GM18517 (cell line): ENCODE measurements around the gene PATJ.
"Not testable (repeated sequence)": the region's sequence is repeated elsewhere in the genome, so short reads cannot be mapped to it uniquely, and the experiment has no call there.

Experiments used
- ATAC-seq: cut with Tn5 transposase; IDR thresholded peaks from one replicate; pipeline ENCODE4 v1.9.1; 2021; ENCODE audit warnings: mild to moderate bottlenecking, moderate library complexity; ENCODE audit not compliant: unreplicated experiment

PATJ gene

DNA sequence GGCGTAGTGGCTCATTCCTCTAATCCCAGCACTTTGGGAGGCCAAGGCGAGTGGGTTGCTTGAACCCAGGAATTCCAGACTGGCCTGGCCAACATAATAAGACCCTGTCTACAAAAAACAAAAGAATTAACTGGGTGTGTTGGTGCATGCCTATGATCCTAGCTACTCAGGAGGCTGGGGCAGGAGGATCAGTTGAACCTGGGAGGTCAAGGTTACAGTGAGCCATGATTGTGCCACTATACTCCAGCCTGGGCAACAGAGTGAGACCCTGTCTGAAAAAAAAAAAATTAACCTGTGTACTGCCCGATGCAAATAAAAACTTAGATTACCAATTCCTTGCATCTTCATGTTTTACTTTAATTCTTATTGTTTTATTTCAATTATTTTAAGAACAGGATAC is 193.2 kb downstream of the PATJ start:
- ATAC-seq = no peak

DNA sequence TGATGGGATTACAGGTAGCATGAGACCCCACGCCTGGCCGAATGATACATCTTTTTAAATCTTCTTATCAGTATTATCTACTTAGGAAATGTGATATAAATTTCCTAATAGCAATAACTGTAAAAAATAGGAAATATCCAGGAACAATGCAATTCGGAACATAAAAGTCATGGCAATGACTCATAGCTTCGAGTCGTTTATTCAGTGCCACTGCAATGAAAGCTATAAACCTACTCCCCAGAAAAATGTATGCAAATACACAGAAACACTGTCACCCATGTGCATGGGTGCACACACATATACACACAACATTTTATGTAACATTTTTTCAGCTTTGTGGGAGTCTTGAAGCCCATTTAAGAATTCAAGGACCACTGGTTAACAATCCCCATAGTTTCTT is 194.6 kb downstream of the PATJ start:
- ATAC-seq = no peak

DNA sequence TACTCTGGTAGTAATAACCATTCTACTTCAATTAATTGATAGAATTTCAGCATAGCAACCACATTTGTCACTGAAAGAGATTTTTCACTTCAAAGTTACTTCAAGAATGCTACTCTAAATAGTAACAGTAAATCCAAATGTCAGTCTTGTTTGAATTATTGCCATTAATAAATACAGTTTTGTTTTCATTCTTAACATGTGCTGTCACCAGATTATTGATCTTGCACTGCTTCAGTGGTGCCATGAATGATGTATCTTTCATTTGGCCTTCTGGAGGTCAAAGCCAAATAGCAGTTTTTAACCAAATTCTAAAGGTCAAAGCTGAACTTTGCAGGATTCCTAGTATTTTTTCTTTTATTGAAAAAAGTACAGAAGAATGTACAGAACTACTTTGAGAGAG is 199.5 kb downstream of the PATJ start:
- ATAC-seq = no peak

DNA sequence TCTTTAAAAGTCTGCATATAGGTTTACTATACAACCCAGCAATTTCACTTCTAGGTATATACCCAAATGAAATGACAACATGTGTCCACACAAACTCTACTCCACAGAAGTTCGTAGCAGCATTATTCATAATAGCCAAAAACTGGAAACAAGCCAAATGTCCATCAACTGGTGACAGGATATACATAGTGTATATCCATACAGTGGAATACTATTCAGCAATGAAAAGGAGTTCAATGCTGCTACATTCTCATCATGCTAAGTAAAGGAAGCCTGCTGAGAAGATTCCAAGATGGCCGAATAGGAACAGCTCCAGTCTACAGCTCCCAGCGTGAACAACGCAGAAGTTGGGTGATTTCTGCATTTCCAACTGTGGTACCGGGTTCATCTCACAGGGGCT is 200.6 kb downstream of the PATJ start:
- ATAC-seq = no peak

DNA sequence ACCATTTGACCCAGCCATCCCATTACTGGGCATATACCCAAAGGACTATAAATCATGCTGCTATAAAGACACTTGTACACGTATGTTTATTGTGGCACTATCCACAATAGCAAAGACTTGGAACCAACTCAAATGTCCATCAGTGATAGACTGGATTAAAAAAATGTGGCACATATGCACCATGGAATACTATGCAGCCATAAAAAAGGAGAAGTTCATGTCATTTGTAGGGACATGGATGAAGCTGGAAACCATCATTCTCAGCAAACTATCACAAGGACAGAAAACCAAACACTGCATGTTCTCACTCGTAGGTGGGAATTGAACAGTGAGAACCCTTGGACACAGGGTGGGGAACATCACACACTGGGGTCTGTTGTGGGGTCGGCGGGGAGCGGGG is 206.4 kb downstream of the PATJ start:
- not testable (repeated sequence) for ATAC-seq

DNA sequence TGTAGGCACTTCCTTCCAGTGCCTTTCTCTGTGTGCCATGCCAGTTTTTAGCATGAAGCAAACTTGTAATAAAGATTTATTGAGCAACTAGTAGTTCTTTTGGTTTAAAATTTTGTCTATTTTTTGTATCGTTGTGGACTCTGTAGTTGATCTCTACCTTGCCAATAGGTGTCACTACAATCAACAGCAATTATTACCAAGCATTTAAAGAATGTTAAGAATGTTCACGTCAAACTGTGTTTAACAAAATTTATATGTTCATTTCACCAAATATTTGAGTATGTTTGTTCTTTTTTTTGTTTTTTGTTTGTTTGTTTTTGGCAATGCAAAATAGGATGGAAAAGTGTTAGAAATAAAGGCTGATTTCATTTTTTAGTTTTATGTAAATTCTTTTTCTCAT is 208.1 kb downstream of the PATJ start:
- ATAC-seq = no peak

DNA sequence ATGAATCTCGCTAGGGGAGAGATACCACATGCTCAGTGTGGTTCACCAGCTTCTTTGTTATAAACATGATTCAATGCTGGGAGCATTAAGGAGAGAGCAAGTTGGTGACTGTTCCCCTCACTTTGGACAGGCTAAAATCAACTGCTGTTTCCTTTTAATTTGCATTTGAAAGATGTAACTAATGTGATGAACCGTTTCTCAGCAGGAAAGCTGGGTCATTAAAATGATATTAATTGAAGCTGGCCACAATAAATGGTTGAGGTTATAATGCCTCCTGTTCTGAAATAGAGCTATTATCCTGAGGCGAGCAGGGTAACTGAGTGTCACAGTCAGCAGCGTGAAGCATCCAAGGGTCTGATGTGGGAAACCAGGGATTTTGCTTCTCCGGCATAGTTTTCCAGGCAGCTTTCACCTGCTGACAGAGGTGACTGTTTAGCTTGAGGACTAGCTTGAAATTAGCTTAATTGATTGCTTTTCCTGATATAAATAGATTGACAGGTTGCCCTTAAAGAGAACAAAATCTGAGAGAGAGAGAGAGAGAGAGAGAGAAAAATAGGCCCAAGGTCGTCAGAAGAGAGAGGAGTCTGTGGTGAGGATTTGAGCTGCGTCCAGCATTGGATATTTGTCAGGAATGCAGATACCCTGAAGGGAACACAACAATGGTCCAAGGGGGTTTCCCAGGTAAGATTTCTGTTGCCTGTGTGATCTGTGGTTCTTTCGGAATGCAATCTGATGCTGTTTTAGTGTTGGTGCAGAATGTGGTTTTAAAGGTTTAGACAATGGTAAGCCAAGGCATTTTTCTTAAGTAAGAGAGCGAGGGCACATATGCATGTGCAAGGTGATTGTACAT is 209.7 kb downstream of the PATJ start:
- no peak for ATAC-seq

DNA sequence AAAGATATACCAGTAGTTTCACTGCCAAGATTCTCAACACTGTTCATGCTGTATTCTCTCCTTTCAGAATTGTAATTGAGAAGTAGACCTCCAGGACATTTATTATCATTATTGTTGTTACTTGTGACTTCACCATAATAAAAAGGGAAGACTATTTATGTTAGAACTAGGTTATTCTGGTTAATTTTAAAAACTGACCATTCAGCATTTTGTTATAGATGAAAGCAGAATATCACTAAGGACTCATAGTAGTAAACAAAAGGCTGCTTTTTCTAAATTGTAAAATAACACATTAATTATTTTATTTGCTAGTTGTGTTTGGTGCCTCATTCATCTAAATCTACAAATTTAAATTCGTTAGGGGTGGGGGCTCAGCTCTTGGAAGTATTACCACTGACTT is 210.4 kb downstream of the PATJ start:
- no peak for ATAC-seq

DNA sequence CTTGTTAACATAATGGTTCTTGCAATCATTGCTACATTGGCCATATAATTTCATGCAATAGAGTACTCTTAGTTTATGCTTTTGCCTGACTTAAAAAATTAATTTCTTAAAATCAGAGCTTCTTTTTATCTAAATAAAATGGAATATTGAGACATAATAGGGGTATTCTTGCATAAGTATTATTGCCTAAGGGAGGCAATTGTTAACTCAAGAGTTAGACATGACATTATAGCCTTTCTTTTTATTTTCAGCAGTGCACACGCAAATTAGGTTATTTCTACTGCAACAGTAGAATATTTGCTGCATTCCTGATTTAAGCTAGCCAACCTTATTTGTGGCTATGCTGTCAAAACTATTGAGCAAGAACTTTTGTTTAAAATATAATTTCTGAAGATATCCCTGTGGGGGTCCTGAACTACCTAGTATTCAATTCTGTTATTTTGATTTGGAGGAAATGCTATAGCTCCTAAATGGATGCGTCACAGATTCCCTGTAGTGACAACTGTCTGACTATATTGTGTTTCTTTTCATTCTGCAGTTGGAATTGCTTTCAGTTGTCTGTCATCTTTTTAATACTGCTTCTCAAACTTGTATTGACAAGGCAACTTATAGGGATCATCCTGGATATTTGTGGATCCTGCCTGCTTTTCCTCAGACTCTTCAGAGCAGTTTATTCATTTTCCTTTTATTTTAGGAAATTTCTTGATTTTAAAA is 211.0 kb downstream of the PATJ start:
- no peak for ATAC-seq

DNA sequence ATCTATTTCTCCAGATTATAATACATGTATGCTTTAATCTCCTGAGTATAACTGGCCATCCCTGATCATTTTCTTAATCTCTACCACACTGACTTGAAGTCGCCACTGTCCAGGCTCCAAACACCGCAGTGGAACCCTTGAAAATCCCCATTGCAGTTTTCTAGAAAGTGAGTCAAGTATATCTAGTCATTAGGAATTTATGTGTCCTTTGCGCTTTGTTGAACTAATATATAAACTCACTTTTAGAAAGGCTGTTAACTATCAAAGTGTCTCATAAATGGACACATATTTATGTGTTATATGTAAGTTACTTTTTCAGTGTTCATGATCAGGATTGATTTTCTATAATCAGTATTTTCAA is 211.5 kb downstream of the PATJ start:
- ATAC-seq = no peak

DNA sequence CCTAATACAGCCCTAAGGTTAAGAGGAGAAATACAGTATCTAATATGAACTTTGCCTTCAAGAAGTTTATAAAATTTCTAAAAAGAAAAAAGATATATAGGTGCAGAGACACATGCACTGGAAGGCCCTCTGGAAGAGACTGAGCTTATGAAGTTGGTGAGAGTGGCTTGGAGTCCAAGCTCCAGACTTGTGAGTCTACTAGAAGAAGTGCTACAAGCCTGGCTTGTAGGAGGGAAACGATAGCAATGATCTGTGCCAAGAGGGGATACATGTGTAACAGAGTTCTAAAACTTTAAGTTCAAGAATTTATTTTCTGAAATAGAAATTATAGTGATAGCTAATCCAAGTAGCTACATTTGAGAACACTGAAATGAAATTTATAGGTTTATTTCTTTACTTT is 213.0 kb downstream of the PATJ start:
- no peak for ATAC-seq

DNA sequence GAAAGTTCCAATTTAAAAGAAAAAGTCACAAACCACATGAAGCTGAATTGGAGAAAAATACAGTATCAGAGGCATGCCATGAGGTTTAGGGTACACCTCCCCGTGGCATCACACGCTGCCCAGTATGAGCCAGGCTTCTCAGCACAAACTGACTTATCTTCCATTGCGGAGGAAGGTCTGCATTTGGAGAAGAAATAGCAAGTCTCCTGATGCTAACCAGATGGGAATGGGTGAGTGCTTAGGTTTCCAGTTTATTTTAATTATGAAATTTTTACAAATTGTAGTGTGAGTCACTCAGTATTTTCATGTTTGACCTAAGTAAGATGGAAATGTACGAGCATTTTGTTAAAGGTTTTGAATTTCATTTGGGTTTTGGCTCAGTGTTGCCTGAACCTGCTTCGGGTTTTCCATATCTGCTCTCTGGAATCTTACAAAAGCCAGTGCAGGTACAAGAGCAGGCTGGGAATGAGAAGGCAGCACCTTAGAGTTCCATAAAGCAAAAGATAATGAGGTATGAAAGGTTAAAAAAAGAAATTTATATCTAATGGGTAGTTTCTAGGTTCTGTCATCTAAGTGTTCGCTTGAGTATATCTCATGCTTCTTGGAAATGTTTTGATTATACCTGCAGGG is 213.9 kb downstream of the PATJ start:
- no peak for ATAC-seq

DNA sequence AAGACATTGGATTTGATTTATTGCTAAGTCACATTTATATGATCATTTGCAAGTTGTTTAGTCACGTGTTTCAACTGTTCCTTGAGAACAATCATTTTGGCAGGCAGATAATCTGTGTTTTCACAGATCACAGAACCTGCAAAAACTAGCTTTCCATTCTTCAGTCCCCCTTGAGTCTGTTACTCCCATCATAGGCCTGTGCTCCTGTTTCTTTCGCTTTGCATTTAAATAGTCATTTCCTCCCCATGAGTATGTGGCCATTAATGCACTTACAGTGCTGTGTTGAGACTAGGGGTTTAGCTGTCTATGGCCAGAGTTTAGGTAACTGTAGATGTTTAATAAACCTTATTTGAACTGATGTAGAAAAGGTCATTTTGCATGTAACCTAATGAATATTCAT is 214.5 kb downstream of the PATJ start:
- ATAC-seq = no peak

DNA sequence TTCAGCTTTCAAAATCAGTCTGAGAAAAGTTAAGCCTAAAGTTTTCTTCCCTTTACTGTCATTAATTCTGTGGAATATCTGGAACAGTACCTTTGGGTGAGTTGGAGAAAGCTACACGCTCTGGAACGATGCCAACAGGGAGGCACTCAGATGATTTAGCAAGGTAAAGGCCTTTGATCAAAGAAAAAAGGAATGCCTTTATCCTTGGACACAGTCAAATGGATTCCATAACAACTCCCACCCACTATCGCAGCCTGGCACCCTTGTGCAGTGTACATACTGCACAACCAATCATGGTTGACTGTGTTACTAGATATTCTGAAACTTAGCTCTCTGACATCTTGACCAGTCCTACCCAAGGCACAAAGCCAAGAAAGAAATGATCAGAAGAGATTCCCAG is 218.7 kb downstream of the PATJ start:
- ATAC-seq = no peak

DNA sequence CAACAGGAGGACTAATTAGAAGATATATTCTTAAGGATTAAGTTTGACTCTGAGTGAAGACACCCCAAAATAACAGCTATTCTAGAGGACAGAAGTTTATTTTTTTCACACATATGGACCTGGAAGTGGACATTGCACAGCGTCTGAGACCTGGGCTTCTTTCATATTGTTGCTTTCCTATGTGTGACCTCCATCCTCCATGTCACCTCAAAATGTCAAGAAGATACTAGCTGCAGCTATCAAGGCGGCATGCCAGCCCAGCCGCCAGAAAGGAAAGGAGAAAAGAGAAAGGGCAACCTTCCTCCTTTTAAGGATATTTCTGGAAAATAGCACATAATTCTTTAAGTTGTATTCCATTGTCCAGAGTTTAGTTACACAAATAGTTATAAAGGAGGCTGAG is 220.4 kb downstream of the PATJ start:
- ATAC-seq = no peak

DNA sequence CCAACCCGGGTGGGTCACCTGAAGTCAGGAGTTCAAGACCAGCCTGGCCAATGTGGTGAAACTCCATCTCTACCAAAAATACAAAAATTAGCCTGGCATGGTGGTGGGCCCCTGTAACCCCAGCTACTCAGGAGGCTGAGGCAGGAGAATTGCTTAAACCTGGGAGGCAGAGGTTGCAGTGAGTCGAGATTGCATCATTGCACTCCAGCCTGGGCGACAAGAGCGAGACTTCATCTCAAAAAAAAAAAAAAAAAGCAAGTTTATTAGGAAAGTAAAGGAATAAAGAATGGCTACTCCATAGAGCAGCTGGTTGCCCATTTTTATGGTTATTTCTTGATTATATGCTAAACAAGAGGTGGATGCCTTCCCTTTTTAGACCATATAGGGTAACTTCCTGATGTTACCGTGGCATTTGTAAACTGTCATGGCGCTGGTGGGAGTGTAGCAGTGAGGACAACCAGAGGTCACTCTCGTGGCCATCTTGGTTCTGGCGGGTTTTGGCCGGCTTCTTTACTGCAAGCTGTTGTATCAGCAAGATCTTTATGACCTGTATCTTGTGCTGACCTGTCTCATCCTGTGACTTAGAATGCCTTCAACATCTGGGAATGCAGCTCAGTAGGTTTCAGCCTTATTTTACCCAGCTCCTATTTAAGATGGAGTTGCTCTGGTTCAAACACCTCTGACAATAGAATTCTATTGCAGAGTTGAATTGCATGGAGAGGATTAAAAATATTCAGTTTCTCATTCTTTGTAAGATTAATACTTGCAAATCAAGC is 224.4 kb downstream of the PATJ start:
- ATAC-seq = not testable (repeated sequence)

DNA sequence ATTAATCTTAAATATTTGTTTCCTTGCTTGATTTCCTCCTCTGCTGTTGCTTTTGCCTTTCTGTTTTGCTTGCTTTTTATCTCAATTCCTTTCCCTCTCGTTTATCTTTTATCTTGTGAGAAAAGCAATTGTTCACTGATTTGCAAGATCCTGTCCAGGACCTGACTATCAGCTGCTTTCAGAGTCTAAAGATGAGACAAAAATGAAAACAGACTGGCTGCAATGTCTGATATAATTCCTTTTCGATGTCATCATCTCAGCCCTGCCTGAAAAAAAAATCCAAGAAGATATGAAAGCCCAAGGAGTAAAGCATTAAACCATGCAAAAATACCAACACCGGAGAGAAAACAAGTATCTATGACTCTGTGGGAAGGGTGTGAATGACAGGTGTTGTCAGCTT is 225.5 kb downstream of the PATJ start:
- ATAC-seq = no peak

DNA sequence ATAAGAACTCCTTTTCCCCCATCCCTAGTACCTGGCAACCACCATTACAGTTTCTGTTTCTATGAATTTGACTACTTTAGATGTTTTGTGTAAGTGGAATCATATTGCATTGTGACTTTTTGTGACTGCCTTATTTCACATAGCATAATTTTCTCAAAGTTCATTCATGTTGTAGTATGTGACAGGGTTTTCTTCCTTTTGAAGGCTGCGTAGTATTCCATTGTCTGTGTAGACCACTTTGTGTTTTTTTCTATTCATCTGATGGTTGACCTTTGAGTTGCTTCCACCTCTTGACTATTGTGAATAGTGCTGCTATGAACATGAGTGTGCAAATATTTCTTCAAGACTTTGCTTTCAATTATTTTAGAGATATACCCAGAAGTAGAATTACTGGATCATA is 226.6 kb downstream of the PATJ start:
- no peak for ATAC-seq

DNA sequence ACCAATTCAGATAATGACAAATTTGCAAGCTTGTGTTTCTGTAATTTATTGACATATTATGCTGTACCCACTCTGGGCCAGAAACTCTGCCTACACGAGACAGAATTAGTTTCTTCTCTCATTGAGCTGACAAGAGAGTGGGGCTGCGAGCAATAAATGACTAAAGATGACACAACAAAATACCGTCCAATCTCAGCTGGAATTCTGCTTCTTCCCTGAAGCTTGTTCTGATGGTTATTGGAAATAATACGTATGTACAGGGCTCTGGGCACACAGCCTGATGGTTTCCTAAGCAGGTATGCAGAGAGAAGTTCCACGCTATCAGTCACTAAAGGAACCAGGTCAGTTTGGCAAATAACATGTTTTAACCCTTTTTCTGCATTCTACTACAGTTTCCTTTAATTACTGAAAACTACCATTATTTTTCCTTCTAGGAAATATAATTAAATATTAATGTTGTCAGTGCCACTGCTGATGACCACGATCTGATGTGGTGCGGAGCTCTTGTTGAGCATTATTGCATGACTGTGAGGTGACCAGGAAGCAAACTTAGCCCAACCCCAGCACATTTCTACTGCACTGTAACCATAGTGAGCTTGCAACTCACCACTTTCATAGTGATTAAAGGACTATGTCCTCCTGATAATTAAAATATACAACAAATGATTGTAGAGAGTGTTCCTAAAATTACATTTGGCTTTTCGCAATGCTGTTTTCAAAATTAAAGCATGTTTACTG is 231.0 kb downstream of the PATJ start:
- ATAC-seq = no peak

DNA sequence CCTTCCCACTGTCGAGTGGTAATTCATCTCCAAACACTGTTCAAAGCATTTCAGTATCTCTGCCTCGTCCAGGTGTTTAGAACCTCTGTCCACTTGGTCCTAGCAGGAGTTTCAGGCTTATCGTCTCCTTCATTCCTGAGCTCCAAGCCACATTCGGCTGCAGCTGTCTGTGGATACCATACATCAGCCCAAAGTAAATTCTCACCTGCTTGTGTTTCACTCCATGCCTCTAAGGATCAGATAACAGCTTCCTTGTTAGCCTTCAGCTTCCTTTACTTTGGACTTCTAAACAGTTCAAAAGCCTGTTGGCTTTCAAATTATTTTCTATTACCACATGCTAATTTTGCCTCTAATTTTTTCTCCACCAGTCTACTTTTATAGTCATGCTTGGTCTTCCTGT is 233.4 kb downstream of the PATJ start:
- ATAC-seq = no peak

DNA sequence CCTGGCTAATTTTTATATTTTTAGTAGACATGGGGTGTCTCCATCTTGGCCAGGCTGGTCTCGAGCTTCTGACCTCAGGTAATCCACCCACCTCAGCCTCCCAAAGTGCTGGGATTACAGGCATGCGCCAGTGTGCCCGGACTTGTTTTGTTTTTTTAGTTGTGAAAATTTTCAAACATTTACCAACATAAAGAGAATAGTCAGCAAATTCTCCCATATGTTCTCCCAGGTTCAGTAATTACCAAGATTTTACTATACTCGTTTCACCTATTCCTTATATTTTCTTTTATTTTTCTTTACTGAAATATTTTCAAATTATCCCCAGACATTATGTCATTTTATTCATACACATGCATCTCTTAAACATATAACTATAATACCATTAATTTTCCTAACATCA is 234.3 kb downstream of the PATJ start:
- no peak for ATAC-seq
